ENCODE results near the gene PTPRG. TPM values are rescaled to one million over a fixed set of nuclear protein-coding genes. Genes with fewer than 3 reads are reported as not detected.

Gene PTPRG
- total and polyA plus RNA-seq, 2 donors (not counting 3 experiments of a cell fraction or from before 2014, with no cell fraction given) = 8.9 to 39.1 TPM

DNA sequence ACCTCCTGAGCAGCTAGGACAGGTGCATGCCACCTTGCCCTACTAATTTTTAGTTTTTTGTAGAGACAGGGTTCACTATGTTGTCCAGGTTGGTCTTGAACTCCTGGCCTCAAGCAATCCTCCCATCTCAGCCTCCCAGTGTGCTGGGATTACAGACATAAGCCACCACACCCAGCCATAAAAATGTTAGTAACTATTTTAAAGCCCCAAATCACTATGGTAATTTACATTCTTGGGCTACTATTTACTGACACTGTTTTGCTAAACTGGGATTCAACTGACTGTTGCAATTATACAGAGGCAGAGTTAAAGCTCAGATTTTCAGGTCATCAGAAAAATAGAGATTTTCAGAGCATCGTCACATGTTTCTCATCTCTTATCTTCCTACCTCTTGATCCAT lies 553.4 kb downstream of the PTPRG start:
- H3K4me3 ChIP-seq (replicated peaks in 1 of 3; ENCODE audit: insufficient read depth in 1 of 3, low read depth in 1 of 3, low read length in 3 of 3) = no peak overlapping the region
- H3K9ac ChIP-seq (replicated peaks; ENCODE audit: extremely low read depth, insufficient read depth, low read length) = no peak overlapping the region
- H3K9me1 ChIP-seq (replicated peaks; ENCODE audit: control insufficient read depth, extremely low read depth, insufficient read depth, low read length) = no peaks in the 10 kb centered on the region
- no peak overlapping the region for H2AFZ ChIP-seq (ENCODE audit: low read depth, low read length)
- DNase-seq (ENCODE audit: low read depth, low spot score) = no peak
- no peaks in the 10 kb centered on the region for H3K36me3 ChIP-seq (ENCODE audit: control insufficient read depth in 2 of 2, extremely low read depth in 1 of 2, insufficient read depth in 2 of 2, low read length in 2 of 2)
- POLR2A ChIA-PET = no interaction called here
- H3K27me3 ChIP-seq (ENCODE audit: control insufficient read depth in 2 of 2, insufficient read depth in 2 of 2, low read length in 2 of 2) = no peaks in the 10 kb centered on the region
- TF ChIP-seq EZH2 (IDR thresholded peaks at IDR 0.05; ENCODE audit: borderline replicate concordance, low read depth, low read length, severe bottlenecking) = no peak
- TF ChIP-seq, protein P1, sequence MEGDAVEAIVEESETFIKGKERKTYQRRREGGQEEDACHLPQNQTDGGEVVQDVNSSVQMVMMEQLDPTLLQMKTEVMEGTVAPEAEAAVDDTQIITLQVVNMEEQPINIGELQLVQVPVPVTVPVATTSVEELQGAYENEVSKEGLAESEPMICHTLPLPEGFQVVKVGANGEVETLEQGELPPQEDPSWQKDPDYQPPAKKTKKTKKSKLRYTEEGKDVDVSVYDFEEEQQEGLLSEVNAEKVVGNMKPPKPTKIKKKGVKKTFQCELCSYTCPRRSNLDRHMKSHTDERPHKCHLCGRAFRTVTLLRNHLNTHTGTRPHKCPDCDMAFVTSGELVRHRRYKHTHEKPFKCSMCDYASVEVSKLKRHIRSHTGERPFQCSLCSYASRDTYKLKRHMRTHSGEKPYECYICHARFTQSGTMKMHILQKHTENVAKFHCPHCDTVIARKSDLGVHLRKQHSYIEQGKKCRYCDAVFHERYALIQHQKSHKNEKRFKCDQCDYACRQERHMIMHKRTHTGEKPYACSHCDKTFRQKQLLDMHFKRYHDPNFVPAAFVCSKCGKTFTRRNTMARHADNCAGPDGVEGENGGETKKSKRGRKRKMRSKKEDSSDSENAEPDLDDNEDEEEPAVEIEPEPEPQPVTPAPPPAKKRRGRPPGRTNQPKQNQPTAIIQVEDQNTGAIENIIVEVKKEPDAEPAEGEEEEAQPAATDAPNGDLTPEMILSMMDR (IDR thresholded peaks at IDR 0.05; ENCODE audit: extremely low read depth in 1 of 2, insufficient read depth in 1 of 2, low read depth in 1 of 2, low read length in 2 of 2) = no peak
- TF ChIP-seq POLR2A (IDR thresholded peaks at IDR 0.05; ENCODE audit: low read depth, low read length) = no peak
- no peak for TF ChIP-seq JUN (IDR thresholded peaks at IDR 0.05; ENCODE audit: borderline replicate concordance, insufficient read depth, insufficient read length, low read depth)
- no peak for TF ChIP-seq FOS (IDR thresholded peaks at IDR 0.05; ENCODE audit: borderline replicate concordance, insufficient read depth, low read length)
- no peak for TF ChIP-seq POLR2AphosphoS5 (IDR thresholded peaks at IDR 0.05; ENCODE audit: insufficient read depth, low read depth, low read length)
- intact Hi-C loops (cut with micrococcal nuclease) = no loop called here
- H3K4me1 ChIP-seq (ENCODE audit: control insufficient read depth, extremely low read depth, insufficient read depth, low read length) = no peaks in the 10 kb centered on the region
- H3K79me2 ChIP-seq (ENCODE audit: control insufficient read depth, insufficient read depth, low read length) = no peaks in the 10 kb centered on the region
- H3K9me3 ChIP-seq (replicated peaks; ENCODE audit: control insufficient read depth, insufficient read depth, low read length) = no peaks in the 10 kb centered on the region
- H3K27ac ChIP-seq (ENCODE audit: insufficient read depth, low read depth, low read length) = no peak overlapping the region
- dilution Hi-C loops (cut with MboI; ENCODE audit: extremely low pct_ligation_motif_present, low sequenced_read_pairs) = no loop called here
- H4K20me1 ChIP-seq (replicated peaks; ENCODE audit: control insufficient read depth, extremely low read depth, insufficient read depth, low read length) = no peaks in the 10 kb centered on the region
- H3K4me2 ChIP-seq (ENCODE audit: insufficient read depth, low read length) = no peak overlapping the region
- CTCF ChIA-PET = interaction anchor here (1.5 kb wide), 1 partner anchor 16 kb away, joined by 3 read pairs; no protein-coding TSS in a partner anchor
- BruUV-seq (replicated peaks) = no TSS peak
- FAIRE-seq = no peak
